ENCODE data around the gene PPAN.
A peak's percentile ranks its signal among the peaks of the same experiment; 100 is the strongest.

The PPAN gene

DNA sequence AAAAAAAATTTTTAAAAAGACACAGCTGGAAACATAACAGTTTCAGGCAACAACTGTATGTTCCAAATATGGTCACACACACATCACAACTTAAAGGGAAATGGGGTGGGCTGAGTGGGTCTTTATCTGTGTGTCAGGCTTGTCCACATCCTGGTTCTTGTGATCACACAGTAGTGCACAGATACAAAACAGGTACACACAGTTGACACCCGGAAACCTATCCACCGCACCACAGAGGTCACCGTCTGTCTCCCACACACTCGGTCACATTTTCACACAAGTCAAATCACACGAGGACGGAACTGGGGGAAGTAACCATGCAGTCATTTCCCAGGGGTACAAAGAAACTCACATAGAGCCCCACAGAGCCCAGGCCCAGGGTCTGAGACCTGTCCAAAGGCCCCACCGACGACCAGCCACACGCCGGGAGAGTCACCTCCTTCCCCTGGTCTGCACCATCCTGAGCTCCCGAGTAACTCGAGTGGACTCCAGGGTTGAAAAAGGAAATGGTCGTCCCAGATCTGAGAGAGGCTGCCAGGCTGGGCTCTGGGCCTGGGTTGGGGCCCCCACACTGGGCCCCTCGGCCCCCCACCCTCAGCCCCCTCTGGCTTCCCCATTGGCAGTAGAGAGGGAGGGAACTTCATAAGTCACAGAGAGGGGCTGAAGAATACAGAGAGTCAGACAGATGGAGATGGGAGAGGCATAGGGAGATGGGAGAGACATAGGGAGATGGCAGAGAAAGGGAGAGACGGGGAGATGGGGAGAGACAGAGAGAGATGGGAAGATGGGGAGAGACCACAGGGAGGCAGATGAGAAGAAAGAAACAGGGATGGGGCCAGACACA is 1.3 kb upstream of the PPAN start:
- Histone ChIP-seq H3K4me1 (ENCODE audit: insufficient read depth, low read length) (peaks cover 4% of the 10 kb centered on the region; the same call in 1 of the 2 replicates), H3K36me3 (ENCODE audit: insufficient read depth, low read length) (peaks cover 22% of the 10 kb centered on the region), H3K9me3 (ENCODE audit: control insufficient read depth, insufficient read depth, low read length) (no peaks in the 10 kb centered on the region), H3K9ac (ENCODE audit: low read depth, low read length) (no peak overlapping the region)

GRCh38 chr19:10105509-10106099 is 558 bp upstream of the PPAN start:
- H3K9me3 ChIP-seq (ENCODE audit: control insufficient read depth, insufficient read depth, low read length), result no peaks in the 10 kb centered on the region
- H3K4me1 ChIP-seq (ENCODE audit: insufficient read depth, low read length), result peaks cover 4% of the 10 kb centered on the region; the same call in 1 of the 2 replicates
- H3K9ac ChIP-seq (ENCODE audit: low read depth, low read length), result peak overlapping the region; percentile 81
- peaks cover 23% of the 10 kb centered on the region for H3K36me3 ChIP-seq (ENCODE audit: insufficient read depth, low read length)

- H3K36me3 ChIP-seq (ENCODE audit: insufficient read depth, low read length), result peaks cover 23% of the 10 kb centered on the region
- H3K4me1 ChIP-seq (ENCODE audit: insufficient read depth, low read length), result peaks cover 4% of the 10 kb centered on the region; the same call in 1 of the 2 replicates
- H3K9ac ChIP-seq (ENCODE audit: low read depth, low read length), result peak overlapping the region; percentile 81
- no peaks in the 10 kb centered on the region for H3K9me3 ChIP-seq (ENCODE audit: control insufficient read depth, insufficient read depth, low read length)
Observed at GRCh38 chr19:10107254-10107653, 1.1 kb downstream of the PPAN start.

- H3K36me3 ChIP-seq (ENCODE audit: insufficient read depth, low read length), result peaks cover 23% of the 10 kb centered on the region
- H3K9ac ChIP-seq (ENCODE audit: low read depth, low read length), result no peak overlapping the region
- H3K4me1 ChIP-seq (ENCODE audit: insufficient read depth, low read length), result peaks cover 4% of the 10 kb centered on the region; the same call in 1 of the 2 replicates
- H3K9me3 ChIP-seq (ENCODE audit: control insufficient read depth, insufficient read depth, low read length), result no peaks in the 10 kb centered on the region
Observed at GRCh38 chr19:10107817-10108367, 1.7 kb downstream of the PPAN start.

- H3K9ac ChIP-seq (ENCODE audit: low read depth, low read length), result no peak overlapping the region
- H3K36me3 ChIP-seq (ENCODE audit: insufficient read depth, low read length), result peaks cover 23% of the 10 kb centered on the region
- H3K9me3 ChIP-seq (ENCODE audit: control insufficient read depth, insufficient read depth, low read length), result no peaks in the 10 kb centered on the region
- H3K4me1 ChIP-seq (ENCODE audit: insufficient read depth, low read length), result peaks cover 4% of the 10 kb centered on the region; the same call in 1 of the 2 replicates
Observed at GRCh38 chr19:10109528-10109927, 3.4 kb downstream of the PPAN start.

DNA sequence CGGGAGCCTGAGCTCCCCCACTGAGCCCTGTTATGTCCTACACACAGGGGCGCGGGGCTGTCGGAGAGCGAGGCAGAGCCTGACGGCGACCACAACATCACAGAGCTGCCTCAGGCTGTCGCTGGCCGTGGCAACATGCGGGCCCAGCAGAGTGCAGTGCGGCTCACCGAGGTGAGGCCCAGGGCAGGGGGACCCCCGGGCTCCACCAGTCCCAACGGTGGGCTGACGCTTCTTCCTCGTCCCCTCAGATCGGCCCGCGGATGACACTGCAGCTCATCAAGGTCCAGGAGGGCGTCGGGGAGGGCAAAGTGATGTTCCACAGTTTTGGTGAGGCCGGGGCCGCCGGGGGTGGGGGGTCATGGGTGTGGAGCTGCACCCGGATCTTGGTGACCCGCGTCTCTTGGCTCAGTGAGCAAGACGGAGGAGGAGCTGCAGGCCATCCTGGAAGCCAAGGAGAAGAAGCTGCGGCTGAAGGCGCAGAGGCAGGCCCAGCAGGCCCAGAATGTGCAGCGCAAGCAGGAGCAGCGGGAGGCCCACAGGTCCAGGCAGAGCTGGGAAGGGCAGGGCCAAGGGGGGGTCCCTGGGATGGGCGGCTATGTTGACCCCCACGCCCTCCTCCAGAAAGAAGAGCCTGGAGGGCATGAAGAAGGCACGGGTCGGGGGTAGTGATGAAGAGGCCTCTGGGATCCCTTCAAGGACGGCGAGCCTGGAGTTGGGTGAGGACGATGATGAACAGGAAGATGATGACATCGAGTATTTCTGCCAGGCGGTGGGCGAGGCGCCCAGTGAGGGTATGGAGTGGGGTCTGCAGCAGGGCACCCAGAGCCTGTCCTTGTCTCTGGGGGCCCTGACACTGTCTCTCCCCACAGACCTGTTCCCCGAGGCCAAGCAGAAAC is 4.2 kb downstream of the PPAN start:
- no peak overlapping the region for H3K9ac ChIP-seq (ENCODE audit: low read depth, low read length)
- peaks cover 23% of the 10 kb centered on the region for H3K36me3 ChIP-seq (ENCODE audit: insufficient read depth, low read length)
- no peaks in the 10 kb centered on the region for H3K9me3 ChIP-seq (ENCODE audit: control insufficient read depth, insufficient read depth, low read length)
- H3K4me1 ChIP-seq (ENCODE audit: insufficient read depth, low read length), result peaks cover 4% of the 10 kb centered on the region; the same call in 1 of the 2 replicates

GRCh38 chr19:10110972-10111317 is 4.8 kb downstream of the PPAN start:
- Histone ChIP-seq H3K36me3 (ENCODE audit: insufficient read depth, low read length) (peaks cover 25% of the 10 kb centered on the region), H3K9ac (ENCODE audit: low read depth, low read length) (no peak overlapping the region), H3K4me1 (ENCODE audit: insufficient read depth, low read length) (no peaks in the 10 kb centered on the region; the same call in 1 of the 2 replicates), H3K9me3 (ENCODE audit: control insufficient read depth, insufficient read depth, low read length) (no peaks in the 10 kb centered on the region)

DNA sequence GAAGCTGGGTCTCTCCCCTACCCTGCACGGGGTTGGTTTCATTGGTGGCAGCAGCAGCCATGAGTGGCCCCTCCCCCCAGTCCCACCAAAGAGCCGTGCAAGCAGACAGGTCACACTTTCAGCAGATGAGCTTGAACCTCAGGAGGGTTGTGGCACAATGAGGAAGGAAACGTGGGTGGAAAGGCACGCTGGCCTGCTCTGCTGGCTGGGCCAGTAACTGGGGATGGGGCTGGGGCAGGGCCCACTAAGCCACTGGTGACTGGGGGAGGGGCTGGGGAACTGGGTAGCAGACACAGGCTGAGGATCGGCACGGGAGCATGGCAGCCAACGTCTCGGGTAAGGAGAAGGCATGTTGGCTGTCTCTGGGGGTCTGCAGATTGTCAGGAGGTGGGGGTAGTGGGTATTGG is 5.2 kb downstream of the PPAN start, which contains the start of gene P2RY11:
TSS of gene P2RY11 (plus strand) at position 289 of the 407 bp plus-strand sequence. CDS start at position 318, 29 bp downstream.
- Histone ChIP-seq H3K9ac (ENCODE audit: low read depth, low read length) (no peak within 1 kb of the TSS), H3K4me1 (ENCODE audit: insufficient read depth, low read length) (no peaks in the 10 kb centered on the region; the same call in 1 of the 2 replicates), H3K9me3 (ENCODE audit: control insufficient read depth, insufficient read depth, low read length) (no peaks in the 10 kb centered on the region), H3K36me3 (ENCODE audit: insufficient read depth, low read length) (peaks cover 25% of the 10 kb centered on the region)

GRCh38 chr19:10112037-10112761 is 6.0 kb downstream of the PPAN start:
- H3K4me1 ChIP-seq (ENCODE audit: insufficient read depth, low read length), result no peaks in the 10 kb centered on the region; the same call in 1 of the 2 replicates
- H3K36me3 ChIP-seq (ENCODE audit: insufficient read depth, low read length), result peaks cover 32% of the 10 kb centered on the region
- no peaks in the 10 kb centered on the region for H3K9me3 ChIP-seq (ENCODE audit: control insufficient read depth, insufficient read depth, low read length)
- H3K9ac ChIP-seq (ENCODE audit: low read depth, low read length), result no peak overlapping the region

DNA sequence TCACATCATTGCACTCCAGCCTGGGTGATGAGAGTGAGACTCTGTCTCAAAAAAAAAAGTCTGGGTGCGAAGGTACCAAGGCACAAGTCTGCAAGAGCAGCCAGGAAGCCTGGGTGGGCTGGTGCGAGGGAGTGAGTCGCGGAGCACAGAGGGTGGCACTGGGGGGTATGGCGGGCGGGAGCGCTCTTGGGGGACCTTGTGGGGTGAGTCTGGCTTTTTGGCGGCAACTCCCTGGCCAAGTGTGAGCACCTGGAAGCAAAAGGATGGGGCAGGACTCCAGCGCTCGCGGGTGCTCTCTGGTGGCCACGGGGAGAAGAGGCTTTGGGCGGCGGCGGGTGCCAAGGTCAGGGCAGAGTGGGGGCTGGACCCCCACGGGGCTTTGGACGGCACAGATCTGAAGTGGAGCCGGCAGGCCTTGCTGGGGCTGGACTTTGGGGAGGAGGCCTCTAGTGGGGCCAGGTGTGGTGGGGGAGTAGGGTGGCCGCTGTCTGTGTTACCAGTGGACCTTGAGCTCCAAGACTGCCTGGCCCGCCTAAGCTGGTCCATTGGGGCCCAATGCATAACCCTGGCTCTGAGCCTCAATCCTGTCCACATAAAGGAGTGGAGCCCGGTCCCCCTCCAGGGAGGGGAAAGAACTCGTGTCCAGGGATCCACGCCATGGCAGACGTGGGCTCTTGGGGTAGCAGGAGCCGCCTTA is 6.9 kb downstream of the PPAN start:
- Histone ChIP-seq H3K4me1 (ENCODE audit: insufficient read depth, low read length) (no peaks in the 10 kb centered on the region), H3K9ac (ENCODE audit: low read depth, low read length) (no peak overlapping the region), H3K9me3 (ENCODE audit: control insufficient read depth, insufficient read depth, low read length) (no peaks in the 10 kb centered on the region), H3K36me3 (ENCODE audit: insufficient read depth, low read length) (peaks cover 32% of the 10 kb centered on the region)

DNA sequence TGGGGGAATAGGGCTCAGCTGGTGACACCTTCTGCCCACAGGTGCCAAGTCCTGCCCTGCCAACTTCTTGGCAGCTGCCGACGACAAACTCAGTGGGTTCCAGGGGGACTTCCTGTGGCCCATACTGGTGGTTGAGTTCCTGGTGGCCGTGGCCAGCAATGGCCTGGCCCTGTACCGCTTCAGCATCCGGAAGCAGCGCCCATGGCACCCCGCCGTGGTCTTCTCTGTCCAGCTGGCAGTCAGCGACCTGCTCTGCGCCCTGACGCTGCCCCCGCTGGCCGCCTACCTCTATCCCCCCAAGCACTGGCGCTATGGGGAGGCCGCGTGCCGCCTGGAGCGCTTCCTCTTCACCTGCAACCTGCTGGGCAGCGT is 7.4 kb downstream of the PPAN start:
- H3K9ac ChIP-seq (ENCODE audit: low read depth, low read length), result no peak overlapping the region
- no peaks in the 10 kb centered on the region for H3K4me1 ChIP-seq (ENCODE audit: insufficient read depth, low read length)
- H3K36me3 ChIP-seq (ENCODE audit: insufficient read depth, low read length), result peaks cover 27% of the 10 kb centered on the region
- H3K9me3 ChIP-seq (ENCODE audit: control insufficient read depth, insufficient read depth, low read length), result no peaks in the 10 kb centered on the region

- Histone ChIP-seq H3K36me3 (ENCODE audit: insufficient read depth, low read length) (peaks cover 25% of the 10 kb centered on the region), H3K9me3 (ENCODE audit: control insufficient read depth, insufficient read depth, low read length) (no peaks in the 10 kb centered on the region), H3K9ac (ENCODE audit: low read depth, low read length) (no peak overlapping the region), H3K4me1 (ENCODE audit: insufficient read depth, low read length) (no peaks in the 10 kb centered on the region; the same call in 1 of the 2 replicates)
Observed at GRCh38 chr19:10113964-10114650, 7.9 kb downstream of the PPAN start.
